ENCODE data around the gene VWA8. TPM values are rescaled to one million over a fixed set of nuclear protein-coding genes. Genes with fewer than 3 reads are reported as not detected.
"Not testable (repeated sequence)": the region's sequence is repeated elsewhere in the genome, so short reads cannot be mapped to it uniquely, and the experiment has no call there.

VWA8 gene
- total RNA-seq, 1 donor, result 10.8 TPM

DNA sequence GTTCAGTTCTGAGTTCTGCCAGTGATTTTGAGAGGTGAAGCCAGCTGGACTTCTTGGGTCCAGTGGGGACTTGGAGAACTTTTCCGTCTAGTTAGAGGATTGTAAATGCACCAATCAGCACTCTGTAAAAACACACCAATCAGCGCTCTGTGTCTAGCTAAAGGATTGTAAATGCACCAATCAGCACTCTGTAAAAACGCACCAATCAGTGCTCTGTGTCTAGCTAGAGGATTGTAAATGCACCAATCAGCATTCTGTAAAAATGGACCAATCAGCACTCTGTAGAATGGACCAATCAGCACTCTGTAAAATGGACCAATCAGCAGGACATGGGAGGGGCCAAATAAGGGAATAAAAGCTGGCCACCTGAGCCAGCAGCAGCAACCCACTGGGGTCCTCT, 418.1 kb downstream of the VWA8 start:
- DNase-seq (ENCODE audit: low read depth in 2 of 3, low spot score in 2 of 3), result not testable (repeated sequence)

GRCh38 chr13:41542281-41542680, 418.6 kb downstream of the VWA8 start:
- DNase-seq (ENCODE audit: low read depth in 2 of 3, low spot score in 2 of 3), result no peak

DNA sequence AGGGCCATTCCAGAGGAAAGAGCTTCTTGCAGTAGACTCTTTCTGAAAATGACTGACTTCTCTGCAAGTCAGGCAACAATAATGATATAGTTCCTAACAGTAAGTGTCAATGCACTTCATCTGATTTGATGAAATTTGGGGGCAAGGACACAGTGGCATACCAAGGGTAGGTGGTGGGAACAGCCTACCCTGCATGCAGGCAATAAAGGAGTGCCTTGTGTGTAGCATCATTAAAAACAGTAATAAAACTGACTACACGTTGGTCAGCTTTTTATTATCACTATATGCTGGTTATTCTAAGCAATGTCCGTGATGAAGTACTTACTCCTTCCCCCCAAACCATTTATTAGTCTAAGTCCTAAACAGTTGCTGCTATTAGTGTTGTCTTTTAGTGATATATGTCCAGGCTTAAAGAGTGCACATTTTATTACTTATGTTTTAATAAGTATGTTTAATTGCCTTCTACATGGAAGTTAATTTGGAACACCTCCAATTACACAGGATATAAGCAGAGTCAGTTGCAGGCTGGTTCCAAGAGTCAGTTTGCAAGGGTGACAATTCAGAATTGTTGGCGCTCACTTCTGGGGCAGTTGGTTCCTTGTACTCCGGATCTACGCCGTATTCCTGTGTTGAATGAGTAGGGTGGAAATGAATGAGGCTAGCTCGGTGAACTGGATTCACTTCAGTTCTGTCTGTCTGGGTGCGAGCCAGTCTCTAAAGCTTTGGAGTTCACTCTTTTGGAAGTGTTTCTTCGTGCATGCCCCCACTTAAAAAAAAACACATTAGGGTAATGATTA, 419.6 kb downstream of the VWA8 start:
- no peak for DNase-seq (ENCODE audit: low read depth in 2 of 3, low spot score in 2 of 3)

GRCh38 chr13:41540240-41540639, 420.7 kb downstream of the VWA8 start:
- not testable (repeated sequence) for DNase-seq (ENCODE audit: low read depth in 2 of 3, low spot score in 2 of 3)

GRCh38 chr13:41533266-41534052, 427.4 kb downstream of the VWA8 start:
- DNase-seq (ENCODE audit: low read depth in 2 of 3, low spot score in 2 of 3), result no peak

- no peak for DNase-seq (ENCODE audit: low read depth in 2 of 3, low spot score in 2 of 3)
Observed at GRCh38 chr13:41528021-41528420, 432.9 kb downstream of the VWA8 start.

- no peak for DNase-seq (ENCODE audit: low read depth in 2 of 3, low spot score in 2 of 3)
Observed at GRCh38 chr13:41520660-41521630, 440.0 kb downstream of the VWA8 start.

GRCh38 chr13:41520016-41520659, 440.8 kb downstream of the VWA8 start:
- peak in 1 of 3 donors; percentile 7 for DNase-seq (ENCODE audit: low read depth in 2 of 3, low spot score in 2 of 3)

Small RNA genes lying within 50 kb of the gene (small RNA-seq; reads per million reads assigned to genes)
- not detected for gene RN7SL515P
- gene RNU6-74P, result not detected
- gene RPS28P8, result not detected

Other genes starting within 250 kb of the VWA8 start
- 0.81 TPM for gene DGKH, start 87.5 kb upstream of the VWA8 start, total RNA-seq